GM19324 (cell line): Measurements from ENCODE around the gene CDH4.

Experiments
- ATAC-seq: cut with Tn5 transposase; IDR thresholded peaks from one replicate; pipeline ENCODE4 v1.9.1; 2021; ENCODE audit warnings: mild to moderate bottlenecking, moderate library complexity; ENCODE audit not compliant: unreplicated experiment, low FRiP score

CDH4 gene

GRCh38 chr20:61505508-61505907 lies 253.4 kb downstream of the CDH4 start:
- no peak for ATAC-seq

GRCh38 chr20:61507778-61508177 lies 255.7 kb downstream of the CDH4 start:
- ATAC-seq, result no peak

GRCh38 chr20:61508301-61509096 lies 256.4 kb downstream of the CDH4 start:
- no peak for ATAC-seq

GRCh38 chr20:61510778-61511330 lies 258.8 kb downstream of the CDH4 start:
- no peak for ATAC-seq

GRCh38 chr20:61512475-61512874 lies 260.4 kb downstream of the CDH4 start:
- no peak for ATAC-seq

GRCh38 chr20:61513124-61514017 lies 261.3 kb downstream of the CDH4 start:
- ATAC-seq, result no peak

- ATAC-seq, result no peak
These were observed 261.9 kb downstream of the CDH4 start for GRCh38 chr20:61514018-61514365.

GRCh38 chr20:61514396-61514795 lies 262.3 kb downstream of the CDH4 start:
- no peak for ATAC-seq

GRCh38 chr20:61514805-61515505 lies 262.9 kb downstream of the CDH4 start:
- ATAC-seq, result no peak

GRCh38 chr20:61515922-61516321 lies 263.9 kb downstream of the CDH4 start:
- ATAC-seq, result no peak

GRCh38 chr20:61516346-61517208 lies 264.5 kb downstream of the CDH4 start:
- no peak for ATAC-seq

- ATAC-seq, result no peak
These were observed 265.4 kb downstream of the CDH4 start for GRCh38 chr20:61517419-61517818.

- ATAC-seq, result no peak
These were observed 266.4 kb downstream of the CDH4 start for GRCh38 chr20:61518424-61518951.

GRCh38 chr20:61519488-61519887 lies 267.4 kb downstream of the CDH4 start:
- ATAC-seq, result no peak

- ATAC-seq, result no peak
These were observed 268.2 kb downstream of the CDH4 start for GRCh38 chr20:61520076-61520892.

GRCh38 chr20:61520893-61521460 lies 268.9 kb downstream of the CDH4 start:
- no peak for ATAC-seq

GRCh38 chr20:61521687-61522420 lies 269.8 kb downstream of the CDH4 start:
- no peak for ATAC-seq
